ENCODE results near the gene HECA.
"Not testable (repeated sequence)": the region's sequence is repeated elsewhere in the genome, so short reads cannot be mapped to it uniquely, and the experiment has no call there.

HECA gene

DNA sequence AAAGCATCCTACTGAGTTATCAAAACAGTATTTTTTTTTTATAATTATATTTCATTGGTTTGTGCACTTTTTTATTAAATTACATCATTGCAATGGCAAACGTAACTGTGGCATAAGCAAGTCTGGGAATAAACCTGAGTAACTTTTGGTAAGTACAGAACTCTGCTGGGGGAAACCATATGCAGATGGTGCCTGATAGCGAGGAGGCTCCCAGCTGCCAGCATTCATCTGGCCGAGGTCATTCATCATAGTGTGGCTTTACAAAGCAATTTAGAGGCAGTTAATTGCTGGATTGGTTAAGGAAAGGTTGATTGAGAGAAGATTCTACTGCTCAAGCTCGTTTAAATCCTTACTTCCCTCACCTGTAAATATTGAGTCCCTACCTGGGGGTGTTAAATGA, 52.6 kb downstream of the HECA start:
- TF ChIP-seq, protein P1, sequence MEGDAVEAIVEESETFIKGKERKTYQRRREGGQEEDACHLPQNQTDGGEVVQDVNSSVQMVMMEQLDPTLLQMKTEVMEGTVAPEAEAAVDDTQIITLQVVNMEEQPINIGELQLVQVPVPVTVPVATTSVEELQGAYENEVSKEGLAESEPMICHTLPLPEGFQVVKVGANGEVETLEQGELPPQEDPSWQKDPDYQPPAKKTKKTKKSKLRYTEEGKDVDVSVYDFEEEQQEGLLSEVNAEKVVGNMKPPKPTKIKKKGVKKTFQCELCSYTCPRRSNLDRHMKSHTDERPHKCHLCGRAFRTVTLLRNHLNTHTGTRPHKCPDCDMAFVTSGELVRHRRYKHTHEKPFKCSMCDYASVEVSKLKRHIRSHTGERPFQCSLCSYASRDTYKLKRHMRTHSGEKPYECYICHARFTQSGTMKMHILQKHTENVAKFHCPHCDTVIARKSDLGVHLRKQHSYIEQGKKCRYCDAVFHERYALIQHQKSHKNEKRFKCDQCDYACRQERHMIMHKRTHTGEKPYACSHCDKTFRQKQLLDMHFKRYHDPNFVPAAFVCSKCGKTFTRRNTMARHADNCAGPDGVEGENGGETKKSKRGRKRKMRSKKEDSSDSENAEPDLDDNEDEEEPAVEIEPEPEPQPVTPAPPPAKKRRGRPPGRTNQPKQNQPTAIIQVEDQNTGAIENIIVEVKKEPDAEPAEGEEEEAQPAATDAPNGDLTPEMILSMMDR (IDR thresholded peaks at IDR 0.05; ENCODE audit: extremely low read depth, missing control alignments): no peak
- no peak for DNase-seq (ENCODE audit: low spot score)

DNA sequence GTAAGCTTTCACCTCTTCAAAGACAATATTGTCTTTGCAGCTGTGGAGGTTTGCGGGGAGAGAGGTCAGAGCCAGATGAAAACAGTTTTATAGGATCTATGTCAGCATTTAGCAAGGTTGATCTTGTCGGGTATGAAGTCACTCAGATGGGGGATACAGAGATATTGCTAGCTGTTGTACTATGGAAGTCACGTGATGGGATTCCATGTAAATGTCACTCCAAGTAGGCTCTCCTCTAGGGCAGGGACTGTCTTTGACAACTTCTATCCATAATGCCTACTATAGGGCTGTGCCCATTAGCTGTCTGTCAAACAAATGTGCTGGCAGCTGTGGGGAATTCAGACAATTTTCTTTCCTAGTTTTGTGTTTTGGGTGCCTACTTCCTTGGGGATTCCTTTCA, 54.8 kb downstream of the HECA start:
- TF ChIP-seq, protein P1 (IDR thresholded peaks at IDR 0.05; ENCODE audit: extremely low read depth, missing control alignments): no peak
- DNase-seq (ENCODE audit: low spot score): no peak

- TF ChIP-seq, protein P1 (IDR thresholded peaks at IDR 0.05; ENCODE audit: extremely low read depth, missing control alignments): no peak
- no peak for DNase-seq (ENCODE audit: low spot score)
Observed at GRCh38 chr6:139194740-139195139, 59.9 kb downstream of the HECA start.

GRCh38 chr6:139198529-139199288, 63.8 kb downstream of the HECA start:
- TF ChIP-seq, protein P1 (IDR thresholded peaks at IDR 0.05; ENCODE audit: extremely low read depth, missing control alignments): no peak
- DNase-seq (ENCODE audit: low spot score): no peak

DNA sequence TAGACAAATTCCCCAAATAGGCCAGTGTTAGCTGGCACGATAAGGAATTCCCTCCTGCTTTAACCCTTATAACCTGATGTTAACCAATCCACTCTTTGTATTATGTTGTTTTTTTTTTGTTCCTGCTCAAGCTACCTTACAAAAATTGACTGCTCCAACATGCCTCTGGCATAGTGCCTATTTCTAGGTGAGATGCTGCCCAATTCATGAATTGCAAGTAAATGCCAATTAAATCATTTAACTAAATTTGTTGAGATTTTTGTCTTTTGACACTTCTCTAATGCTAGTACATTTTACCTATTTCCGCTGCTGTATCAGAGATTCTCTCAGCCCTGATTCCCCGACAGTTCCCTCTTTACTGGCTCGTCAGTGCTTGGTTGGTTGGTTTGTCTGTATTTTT, 66.5 kb downstream of the HECA start:
- TF ChIP-seq, protein P1 (IDR thresholded peaks at IDR 0.05; ENCODE audit: extremely low read depth, missing control alignments): no peak
- no peak for DNase-seq (ENCODE audit: low spot score)

DNA sequence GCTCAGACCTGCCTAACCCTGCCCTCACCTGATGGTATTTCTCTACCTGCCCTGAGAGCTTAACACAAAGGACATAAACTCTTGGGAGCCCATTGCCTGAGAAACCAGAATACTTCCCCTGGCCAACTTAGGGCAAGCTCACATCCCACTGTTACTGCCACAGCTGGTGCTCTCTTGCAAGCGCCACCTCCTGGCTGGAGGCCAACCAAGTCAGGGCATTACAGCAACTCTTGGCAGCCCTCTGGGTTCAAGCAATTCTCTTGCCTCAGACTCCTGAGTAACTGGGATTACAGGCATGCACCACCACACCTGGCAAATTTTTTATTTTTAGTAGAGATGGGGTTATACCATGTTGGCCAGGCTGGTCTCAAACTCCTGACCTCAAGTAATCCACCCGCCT, 70.1 kb downstream of the HECA start:
- TF ChIP-seq, protein P1 (IDR thresholded peaks at IDR 0.05; ENCODE audit: extremely low read depth, missing control alignments): no peak
- DNase-seq (ENCODE audit: low spot score): no peak

- TF ChIP-seq, protein P1 (IDR thresholded peaks at IDR 0.05; ENCODE audit: extremely low read depth, missing control alignments): no peak
- no peak for DNase-seq (ENCODE audit: low spot score)
Observed at GRCh38 chr6:139205843-139206242, 71.0 kb downstream of the HECA start.

DNA sequence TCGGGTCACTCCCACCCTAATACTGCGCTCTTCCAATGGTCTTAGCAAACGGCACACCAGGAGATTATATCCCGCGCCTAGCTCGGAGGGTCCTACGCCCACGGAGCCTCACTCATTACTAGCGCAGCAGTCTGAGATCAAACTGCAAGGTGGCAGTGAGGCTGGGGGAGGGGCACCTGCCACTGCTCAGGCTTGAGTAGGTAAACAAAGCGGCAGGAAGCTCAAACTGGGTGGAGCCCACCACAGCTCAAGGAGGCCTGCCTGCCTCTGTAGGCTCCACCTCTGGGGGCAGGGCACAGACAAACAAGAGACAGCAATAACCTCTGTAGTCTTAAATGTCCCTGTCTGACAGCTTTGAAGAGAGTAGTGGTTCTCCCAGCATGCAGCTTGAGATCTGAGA, 75.9 kb downstream of the HECA start:
- not testable (repeated sequence) for DNase-seq (ENCODE audit: low spot score)

- DNase-seq (ENCODE audit: low spot score): not testable (repeated sequence)
Observed at GRCh38 chr6:139212460-139212859, 77.6 kb downstream of the HECA start.

Measured in GM20000 (cell line).